Nucleus accumbens (tissue), 56 donors: Measurements from ENCODE around the gene SFN.
"Not testable (repeated sequence)": the region's sequence is repeated elsewhere in the genome, so short reads cannot be mapped to it uniquely, and the experiment has no call there.

Source experiments
- DNase-seq, 56 donors: peaks; one replicate each; lab custom pipeline; 2025; lab: John Stamatoyannopoulos, UW

The SFN gene

GRCh38 chr1:26838474-26839338 lies 24.2 kb upstream of the SFN start:
- no peak for DNase-seq

GRCh38 chr1:26839339-26839722 lies 23.6 kb upstream of the SFN start:
- no peak for DNase-seq

- DNase-seq, result no peak
Measured at GRCh38 chr1:26839779-26840178, 23.2 kb upstream of the SFN start.

- no peak for DNase-seq
Measured at GRCh38 chr1:26844424-26845196, 18.3 kb upstream of the SFN start.

- DNase-seq, result not testable (repeated sequence)
Measured at GRCh38 chr1:26847826-26848225, 15.1 kb upstream of the SFN start.

GRCh38 chr1:26848499-26848898 lies 14.4 kb upstream of the SFN start:
- DNase-seq, result no peak

GRCh38 chr1:26848941-26849774 lies 13.8 kb upstream of the SFN start:
- peak in 16 of 56 donors; percentile 6 to 62 (median 26) for DNase-seq

GRCh38 chr1:26851106-26851684 lies 11.8 kb upstream of the SFN start:
- DNase-seq, result no peak

GRCh38 chr1:26852701-26853100 lies 10.2 kb upstream of the SFN start:
- no peak for DNase-seq

GRCh38 chr1:26853156-26853555 lies 9.8 kb upstream of the SFN start:
- DNase-seq, result peak in 49 of 56 donors; percentile 10 to 88 (median 57)

- no peak for DNase-seq
Measured at GRCh38 chr1:26853600-26853999, 9.3 kb upstream of the SFN start.

- no peak for DNase-seq
Measured at GRCh38 chr1:26854906-26855305, 8.0 kb upstream of the SFN start.

GRCh38 chr1:26855636-26856035 lies 7.3 kb upstream of the SFN start:
- DNase-seq, result no peak

GRCh38 chr1:26856181-26856580 lies 6.8 kb upstream of the SFN start:
- DNase-seq, result no peak

- no peak for DNase-seq
Measured at GRCh38 chr1:26856604-26857469, 6.1 kb upstream of the SFN start.

GRCh38 chr1:26857473-26858060 lies 5.4 kb upstream of the SFN start:
- no peak for DNase-seq

GRCh38 chr1:26858160-26858559 lies 4.8 kb upstream of the SFN start:
- no peak for DNase-seq

GRCh38 chr1:26858891-26859640 lies 3.9 kb upstream of the SFN start:
- no peak for DNase-seq
